Right lobe of liver (tissue), 4 donors: ENCODE data around the gene MIPEP.

ENCODE experiments used
- CTCF ChIP-seq, 4 donors: fragments of 200-600 bp in 3 of 4; fragments of 450-650 bp in 1 of 4; IDR thresholded peaks; one replicate each; pipeline versions ENCODE4 v1.5.1 to v1.8.0; 2016 to 2022; ENCODE audit warnings: antibody characterized with exemption in 4 of 4, mild to moderate bottlenecking in 2 of 4
- POLR2A ChIP-seq: fragments of 450-650 bp; IDR thresholded peaks from one replicate; pipeline ENCODE4 v1.6.1; 2017; ENCODE audit warnings: antibody characterized with exemption, mild to moderate bottlenecking
- donor health status: DM: no; HTN: no; CAD: no.
- donor health status: DM: no; HTN: no; CAD: no.
- donor health status: DM: no; HTN: yes; CAD: no.

DNA sequence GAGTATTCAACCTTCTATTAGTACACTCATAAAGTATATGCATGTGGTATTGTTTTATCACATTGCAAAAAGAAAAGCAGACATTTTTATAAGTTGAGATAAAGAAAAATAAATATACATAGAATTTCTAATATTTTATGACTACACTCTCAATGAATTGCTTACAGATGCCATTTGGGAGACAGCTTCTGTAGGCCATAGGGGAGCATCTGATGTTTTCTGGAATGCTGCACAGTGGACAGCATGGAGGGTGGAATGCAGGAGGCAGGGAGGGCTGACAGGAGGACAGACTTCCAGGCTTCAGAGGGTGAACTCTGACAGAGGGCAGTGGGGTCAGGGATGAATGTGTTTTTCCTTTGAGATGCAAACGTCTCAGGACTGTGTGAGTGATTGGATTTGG, 45.8 kb downstream of the MIPEP start:
- TF ChIP-seq CTCF (IDR thresholded peaks at IDR 0.05) (no peak), POLR2A (no peak)
